Measurements from ENCODE around the gene ERN1. TPM values are rescaled to one million over a fixed set of nuclear protein-coding genes. Genes with fewer than 3 reads are reported as not detected.

Gene ERN1
- total and polyA plus RNA-seq, 2 donors (not counting 3 experiments of a cell fraction or from before 2014, with no cell fraction given) = 9.1 to 21.5 TPM

DNA sequence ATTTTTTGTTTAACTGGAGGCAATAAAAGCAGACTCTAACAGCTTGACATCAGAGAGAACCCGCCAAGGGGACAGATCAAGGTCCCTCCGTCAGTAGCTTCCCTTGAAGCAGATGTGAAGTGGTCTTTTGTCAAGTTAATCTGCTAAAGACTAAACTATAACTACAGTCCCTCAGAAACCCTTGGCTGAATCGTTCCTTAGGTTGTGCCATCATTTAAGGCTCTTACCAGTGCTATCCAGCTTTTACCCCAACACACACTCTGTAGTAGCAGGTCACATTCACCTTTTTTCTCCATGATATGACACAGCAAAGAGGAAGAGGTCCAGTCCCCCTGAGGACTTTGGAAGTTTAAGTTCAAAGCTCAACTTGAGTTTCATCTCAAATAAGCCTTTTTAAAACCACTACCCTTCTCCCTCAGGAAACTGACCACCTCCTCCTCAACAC lies 49.7 kb downstream of the ERN1 start:
- Histone ChIP-seq H3K4me3 (replicated peaks in 1 of 3; ENCODE audit: insufficient read depth in 1 of 3, low read depth in 1 of 3, low read length in 3 of 3) (no peak overlapping the region), H3K27ac (ENCODE audit: insufficient read depth, low read depth, low read length) (no peak overlapping the region), H3K9me3 (replicated peaks; ENCODE audit: control insufficient read depth, insufficient read depth, low read length) (no peaks in the 10 kb centered on the region), H3K9ac (replicated peaks; ENCODE audit: extremely low read depth, insufficient read depth, low read length) (no peak overlapping the region), H3K79me2 (ENCODE audit: control insufficient read depth, insufficient read depth, low read length) (peaks cover 2% of the 10 kb centered on the region), H3K27me3 (ENCODE audit: control insufficient read depth in 2 of 2, insufficient read depth in 2 of 2, low read length in 2 of 2) (no peaks in the 10 kb centered on the region), H3K4me1 (ENCODE audit: control insufficient read depth, extremely low read depth, insufficient read depth, low read length) (peaks cover 29% of the 10 kb centered on the region), H2AFZ (ENCODE audit: low read depth, low read length) (no peak overlapping the region), H4K20me1 (replicated peaks; ENCODE audit: control insufficient read depth, extremely low read depth, insufficient read depth, low read length) (no peaks in the 10 kb centered on the region), H3K4me2 (ENCODE audit: insufficient read depth, low read length) (no peak overlapping the region), H3K36me3 (ENCODE audit: control insufficient read depth in 2 of 2, extremely low read depth in 1 of 2, insufficient read depth in 2 of 2, low read length in 2 of 2) (peaks cover 4 to 8% of the 10 kb centered on the region in 2 experiments), H3K9me1 (replicated peaks; ENCODE audit: control insufficient read depth, extremely low read depth, insufficient read depth, low read length) (no peaks in the 10 kb centered on the region)
- intact Hi-C loops (cut with micrococcal nuclease) = no loop called here
- BruUV-seq (replicated peaks) = no TSS peak
- DNase-seq (ENCODE audit: low read depth, low spot score) (no peak), FAIRE-seq (no peak)
- ChIA-PET CTCF (interaction anchor here (1.3 to 4.2 kb wide), 3 partner anchors 16 to 202 kb away, joined by 5 to 27 read pairs (median 6); no protein-coding TSS in a partner anchor), POLR2A (interaction anchor here (0.8 kb wide), 1 partner anchor 50 kb away, joined by 3 read pairs; no protein-coding TSS in a partner anchor)
- TF ChIP-seq, protein P1, sequence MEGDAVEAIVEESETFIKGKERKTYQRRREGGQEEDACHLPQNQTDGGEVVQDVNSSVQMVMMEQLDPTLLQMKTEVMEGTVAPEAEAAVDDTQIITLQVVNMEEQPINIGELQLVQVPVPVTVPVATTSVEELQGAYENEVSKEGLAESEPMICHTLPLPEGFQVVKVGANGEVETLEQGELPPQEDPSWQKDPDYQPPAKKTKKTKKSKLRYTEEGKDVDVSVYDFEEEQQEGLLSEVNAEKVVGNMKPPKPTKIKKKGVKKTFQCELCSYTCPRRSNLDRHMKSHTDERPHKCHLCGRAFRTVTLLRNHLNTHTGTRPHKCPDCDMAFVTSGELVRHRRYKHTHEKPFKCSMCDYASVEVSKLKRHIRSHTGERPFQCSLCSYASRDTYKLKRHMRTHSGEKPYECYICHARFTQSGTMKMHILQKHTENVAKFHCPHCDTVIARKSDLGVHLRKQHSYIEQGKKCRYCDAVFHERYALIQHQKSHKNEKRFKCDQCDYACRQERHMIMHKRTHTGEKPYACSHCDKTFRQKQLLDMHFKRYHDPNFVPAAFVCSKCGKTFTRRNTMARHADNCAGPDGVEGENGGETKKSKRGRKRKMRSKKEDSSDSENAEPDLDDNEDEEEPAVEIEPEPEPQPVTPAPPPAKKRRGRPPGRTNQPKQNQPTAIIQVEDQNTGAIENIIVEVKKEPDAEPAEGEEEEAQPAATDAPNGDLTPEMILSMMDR (IDR thresholded peaks at IDR 0.05; ENCODE audit: extremely low read depth in 1 of 2, insufficient read depth in 1 of 2, low read depth in 1 of 2, low read length in 2 of 2) = no peak
- TF ChIP-seq MYC (IDR thresholded peaks at IDR 0.05; ENCODE audit: low read depth, low read length) (no peak), FOS (IDR thresholded peaks at IDR 0.05; ENCODE audit: borderline replicate concordance, insufficient read depth, low read length) (no peak), GATA2 (IDR thresholded peaks at IDR 0.05; ENCODE audit: insufficient read depth, insufficient read length, low read depth, low read length) (no peak), POLR2AphosphoS5 (IDR thresholded peaks at IDR 0.05; ENCODE audit: insufficient read depth, low read depth, low read length) (no peak), JUN (IDR thresholded peaks at IDR 0.05; ENCODE audit: borderline replicate concordance, insufficient read depth, insufficient read length, low read depth) (no peak), POLR2A (IDR thresholded peaks at IDR 0.05; ENCODE audit: low read depth, low read length) (no peak), EZH2 (IDR thresholded peaks at IDR 0.05; ENCODE audit: borderline replicate concordance, low read depth, low read length, severe bottlenecking) (no peak)
- TF ChIP-seq, protein P2, sequence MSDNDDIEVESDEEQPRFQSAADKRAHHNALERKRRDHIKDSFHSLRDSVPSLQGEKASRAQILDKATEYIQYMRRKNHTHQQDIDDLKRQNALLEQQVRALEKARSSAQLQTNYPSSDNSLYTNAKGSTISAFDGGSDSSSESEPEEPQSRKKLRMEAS (IDR thresholded peaks at IDR 0.05; ENCODE audit: insufficient read depth, insufficient read length) = no peak
- dilution Hi-C loops (cut with MboI; ENCODE audit: extremely low pct_ligation_motif_present, low sequenced_read_pairs) = no loop called here
